ENCODE data around the gene PCOLCE2.

- no peak for TF ChIP-seq POLR2A (IDR thresholded peaks at IDR 0.05)
- TF ChIP-seq CTCF (IDR thresholded peaks at IDR 0.05) = no peak
- TF ChIP-seq POLR2AphosphoS5 (IDR thresholded peaks at IDR 0.05) = no peak
Observed at GRCh38 chr3:142839831-142840230, 49.1 kb downstream of the PCOLCE2 start.

Measured in suprapubic skin (tissue), 4 donors.